Epithelial cell of esophagus (primary cell): ENCODE measurements around the gene LIN7A.

ENCODE experiments used
- DNase-seq: peaks from one replicate; pipeline ENCODE4 v3.0.0; 2010; ENCODE audit warnings: low read depth
- H3K4me3 ChIP-seq: 2 replicates; pipeline ENCODE4 v1.5.1; 2011; ENCODE audit warnings: mild to moderate bottlenecking, low read length, control low read depth
- CTCF ChIP-seq: IDR thresholded peaks from 2 replicates; pipeline ENCODE4 v1.5.1; 2011; ENCODE audit warnings: low read depth, mild to moderate bottlenecking, low read length, control low read depth, inconsistent platforms; ENCODE audit not compliant: insufficient read depth; ENCODE audit errors: missing control alignments

The LIN7A gene

GRCh38 chr12:80924437-80924836 lies 13.3 kb downstream of the LIN7A start:
- TF ChIP-seq CTCF: no peak
- DNase-seq: no peak
- no peak overlapping the region for H3K4me3 ChIP-seq

GRCh38 chr12:80920006-80920405 lies 17.7 kb downstream of the LIN7A start:
- TF ChIP-seq CTCF: no peak
- H3K4me3 ChIP-seq: no peak overlapping the region
- DNase-seq: no peak

DNA sequence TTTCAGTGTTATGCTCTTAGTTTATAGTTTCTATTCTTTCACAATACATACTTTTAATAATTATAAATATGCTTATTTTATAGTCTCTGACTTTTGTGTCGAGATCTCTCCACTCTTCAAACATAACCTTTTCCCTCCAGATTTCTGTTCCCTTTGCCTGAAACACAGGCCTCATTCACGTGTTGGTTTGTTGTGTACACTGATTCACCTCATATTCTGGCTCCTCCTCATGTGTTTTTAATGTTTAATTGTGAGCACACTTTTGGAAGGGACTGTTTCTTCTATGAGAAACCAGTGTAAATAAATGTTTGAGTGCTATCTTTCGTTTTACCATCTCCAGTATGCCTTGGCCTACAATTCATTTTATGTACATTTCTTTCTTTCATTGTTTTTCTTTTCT lies 20.1 kb downstream of the LIN7A start:
- TF ChIP-seq CTCF: no peak
- H3K4me3 ChIP-seq: no peak overlapping the region
- no peak for DNase-seq

DNA sequence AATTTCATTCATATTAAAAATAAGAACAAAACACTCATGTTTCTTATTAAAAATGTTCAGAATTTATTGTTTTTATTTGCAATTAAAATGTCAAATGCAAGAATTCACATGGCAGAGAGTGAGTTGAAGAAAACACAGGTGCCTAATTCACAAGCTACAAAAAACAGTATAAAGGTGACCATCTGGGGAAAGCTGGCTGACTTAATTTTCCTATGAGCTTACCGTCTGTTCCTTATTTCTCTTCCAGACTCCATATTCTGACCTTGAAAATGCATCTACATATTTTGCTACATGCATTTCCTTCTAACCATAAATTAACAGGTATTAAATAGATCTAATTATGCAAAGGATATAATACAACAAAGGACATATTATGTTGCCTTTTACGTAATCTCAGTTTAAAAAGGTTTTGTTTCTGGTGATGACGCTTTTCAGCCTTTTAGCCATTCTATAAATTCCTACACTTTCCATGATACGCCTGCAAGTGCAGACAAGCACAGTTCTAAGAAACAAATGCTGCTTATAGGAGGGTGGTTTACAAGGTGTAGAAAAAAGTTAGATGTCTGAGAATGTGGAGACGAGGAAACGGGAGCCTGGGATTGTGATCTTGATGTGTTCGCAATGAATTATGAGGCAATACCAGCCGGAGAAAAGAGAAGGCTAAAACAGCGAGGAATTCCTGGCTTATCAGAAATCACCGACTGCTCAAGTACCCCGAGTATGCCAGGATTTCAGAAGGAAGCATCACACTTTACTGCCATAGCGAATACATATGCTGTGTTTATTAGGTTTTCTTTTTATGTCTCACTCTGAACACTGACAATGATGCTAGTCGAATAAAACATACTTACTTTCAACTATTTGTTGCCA lies 24.6 kb downstream of the LIN7A start:
- H3K4me3 ChIP-seq: no peak overlapping the region
- DNase-seq: peak; percentile 18
- TF ChIP-seq CTCF: no peak

DNA sequence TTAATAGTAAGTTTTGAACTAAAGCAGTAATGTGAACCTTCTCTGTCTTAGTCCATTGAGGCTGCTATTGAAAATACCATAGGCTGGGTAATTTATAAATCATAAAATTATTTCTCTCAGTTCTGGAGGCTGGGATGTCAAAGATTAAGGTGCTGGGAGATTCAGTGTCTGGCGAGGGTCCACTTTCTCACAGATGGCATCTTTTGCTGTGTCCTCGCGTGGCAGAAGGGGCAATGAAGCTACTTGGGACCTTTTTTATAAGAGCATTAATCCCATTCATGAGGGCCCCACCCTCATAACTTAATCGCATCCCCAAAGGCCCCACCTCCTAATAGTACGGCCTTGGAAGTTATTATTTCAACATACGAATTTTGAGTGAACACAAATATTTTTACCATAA lies 28.4 kb downstream of the LIN7A start:
- no peak for TF ChIP-seq CTCF
- DNase-seq: no peak
- no peak overlapping the region for H3K4me3 ChIP-seq

DNA sequence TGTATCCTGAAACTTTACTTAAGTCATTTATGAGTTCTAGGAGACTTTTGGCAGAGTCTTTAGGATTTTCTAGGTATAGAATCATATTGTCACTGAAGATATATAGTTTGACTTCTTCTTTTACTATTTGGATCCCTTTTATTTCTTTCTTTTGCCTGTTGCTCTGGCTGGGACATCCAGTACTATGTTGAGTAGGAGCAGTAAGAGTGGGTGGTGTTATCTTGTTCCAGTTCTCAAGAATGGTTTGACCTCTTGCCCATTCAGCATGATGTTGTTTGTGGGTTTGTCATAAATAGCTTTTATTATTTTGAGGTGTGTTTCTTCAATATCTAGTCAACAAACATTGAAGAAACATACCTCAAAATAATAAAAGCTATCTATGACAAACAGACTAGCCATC lies 35.0 kb downstream of the LIN7A start:
- TF ChIP-seq CTCF: no peak
- H3K4me3 ChIP-seq: no peak overlapping the region
- no peak for DNase-seq

DNA sequence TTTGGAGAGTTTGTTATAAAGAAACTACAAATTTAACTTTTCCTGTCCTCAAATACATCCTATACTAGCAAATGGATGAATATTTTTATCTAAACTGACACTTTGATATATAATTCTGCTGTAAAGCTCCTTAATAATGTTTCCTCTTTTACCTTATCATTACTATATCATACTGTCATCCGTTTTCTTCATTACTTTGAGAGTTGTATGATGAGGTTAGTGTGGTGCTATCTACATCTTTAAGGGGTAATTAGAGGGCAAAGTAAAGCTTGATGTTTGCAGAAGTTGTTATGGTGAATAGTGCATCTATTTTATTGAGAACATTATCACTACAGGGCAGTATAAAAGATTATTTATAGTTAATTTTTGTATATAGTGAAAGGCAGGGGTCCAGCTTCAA lies 36.1 kb downstream of the LIN7A start:
- TF ChIP-seq CTCF: no peak
- H3K4me3 ChIP-seq: no peak overlapping the region
- no peak for DNase-seq
